GM12873 (cell line): Measurements from ENCODE around the gene PNLDC1.

Experiments
- TF ChIP-seq, protein P1 (sequence below): IDR thresholded peaks from 2 replicates; pipeline ENCODE4 v1.5.1; 2012; ENCODE audit warnings: low read depth, mild to moderate bottlenecking, moderate library complexity, low read length, control low read depth; ENCODE audit not compliant: insufficient read depth; ENCODE audit errors: missing control alignments

Gene PNLDC1

DNA sequence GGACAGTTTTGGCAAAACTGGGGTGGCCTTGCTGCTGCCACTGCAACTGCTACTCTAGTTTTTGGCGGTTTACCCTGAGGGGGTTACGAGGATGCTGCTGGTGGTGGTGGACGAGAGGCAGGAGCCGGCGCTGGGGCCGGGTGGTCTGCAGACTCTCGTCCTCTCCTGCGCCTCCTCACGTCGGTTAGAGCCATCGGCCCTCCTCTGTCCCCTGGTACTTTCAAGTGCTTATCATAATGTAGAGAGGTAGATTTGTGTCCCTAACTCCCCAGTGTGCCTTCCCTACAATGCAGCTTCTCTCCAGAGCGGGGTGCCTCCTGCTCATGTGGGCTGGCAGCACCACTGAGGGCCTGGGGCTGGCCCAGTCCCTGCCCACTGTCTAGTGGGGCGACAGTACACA is 25.9 kb downstream of the PNLDC1 start:
- TF ChIP-seq, protein P1, sequence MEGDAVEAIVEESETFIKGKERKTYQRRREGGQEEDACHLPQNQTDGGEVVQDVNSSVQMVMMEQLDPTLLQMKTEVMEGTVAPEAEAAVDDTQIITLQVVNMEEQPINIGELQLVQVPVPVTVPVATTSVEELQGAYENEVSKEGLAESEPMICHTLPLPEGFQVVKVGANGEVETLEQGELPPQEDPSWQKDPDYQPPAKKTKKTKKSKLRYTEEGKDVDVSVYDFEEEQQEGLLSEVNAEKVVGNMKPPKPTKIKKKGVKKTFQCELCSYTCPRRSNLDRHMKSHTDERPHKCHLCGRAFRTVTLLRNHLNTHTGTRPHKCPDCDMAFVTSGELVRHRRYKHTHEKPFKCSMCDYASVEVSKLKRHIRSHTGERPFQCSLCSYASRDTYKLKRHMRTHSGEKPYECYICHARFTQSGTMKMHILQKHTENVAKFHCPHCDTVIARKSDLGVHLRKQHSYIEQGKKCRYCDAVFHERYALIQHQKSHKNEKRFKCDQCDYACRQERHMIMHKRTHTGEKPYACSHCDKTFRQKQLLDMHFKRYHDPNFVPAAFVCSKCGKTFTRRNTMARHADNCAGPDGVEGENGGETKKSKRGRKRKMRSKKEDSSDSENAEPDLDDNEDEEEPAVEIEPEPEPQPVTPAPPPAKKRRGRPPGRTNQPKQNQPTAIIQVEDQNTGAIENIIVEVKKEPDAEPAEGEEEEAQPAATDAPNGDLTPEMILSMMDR, result no peak

DNA sequence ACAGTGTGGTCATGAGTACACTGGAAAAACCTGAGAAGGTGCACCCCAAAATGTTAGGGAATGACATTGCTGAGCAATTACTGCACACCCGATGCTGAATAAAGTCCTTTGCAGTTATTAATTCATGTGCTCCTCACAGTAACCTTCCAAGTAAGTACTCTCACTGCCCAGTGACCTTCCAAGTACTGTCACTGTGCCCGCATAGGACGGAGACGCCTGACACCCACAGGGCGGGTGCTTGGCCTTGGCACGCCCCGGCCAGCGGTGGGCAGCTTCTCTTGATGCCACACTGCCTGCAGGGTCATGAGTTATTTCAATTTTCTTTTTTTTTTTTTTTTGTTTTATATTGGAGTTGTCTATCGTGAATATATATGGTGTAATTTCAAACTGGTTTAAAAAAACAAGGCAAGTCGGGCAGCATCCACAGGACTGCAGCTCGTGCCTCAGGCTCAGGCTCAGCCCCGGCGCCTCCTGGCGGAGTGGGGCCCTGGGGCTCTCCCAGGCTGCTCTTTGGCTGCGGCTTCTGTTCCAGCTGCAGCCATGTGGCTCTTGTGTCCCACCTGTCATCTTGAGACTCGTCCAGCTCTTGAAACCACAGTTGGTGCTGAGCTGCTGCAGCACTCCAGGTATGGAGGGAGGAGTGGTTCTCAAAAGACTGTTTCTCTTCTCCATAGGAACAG is 27.0 kb downstream of the PNLDC1 start:
- TF ChIP-seq, protein P1, result no peak

DNA sequence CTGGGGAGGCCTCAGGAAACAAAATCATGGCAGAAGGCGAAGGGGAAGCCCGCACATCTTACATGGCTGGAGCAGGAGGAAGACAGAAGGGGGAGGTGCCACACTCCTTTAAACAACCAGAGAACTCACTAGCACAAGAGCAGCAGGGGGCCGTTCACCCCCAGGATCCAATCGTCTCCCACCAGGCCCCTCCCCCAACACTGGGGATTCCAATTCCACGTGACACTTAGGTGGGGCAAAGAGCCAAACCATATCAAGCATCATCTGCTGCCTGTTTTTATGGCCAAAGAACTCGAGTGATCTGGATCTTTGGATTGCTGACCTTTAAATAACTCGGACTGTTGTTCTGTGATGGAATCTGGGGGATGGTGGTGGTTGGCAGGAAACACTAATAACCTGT is 28.0 kb downstream of the PNLDC1 start:
- TF ChIP-seq, protein P1, result no peak

DNA sequence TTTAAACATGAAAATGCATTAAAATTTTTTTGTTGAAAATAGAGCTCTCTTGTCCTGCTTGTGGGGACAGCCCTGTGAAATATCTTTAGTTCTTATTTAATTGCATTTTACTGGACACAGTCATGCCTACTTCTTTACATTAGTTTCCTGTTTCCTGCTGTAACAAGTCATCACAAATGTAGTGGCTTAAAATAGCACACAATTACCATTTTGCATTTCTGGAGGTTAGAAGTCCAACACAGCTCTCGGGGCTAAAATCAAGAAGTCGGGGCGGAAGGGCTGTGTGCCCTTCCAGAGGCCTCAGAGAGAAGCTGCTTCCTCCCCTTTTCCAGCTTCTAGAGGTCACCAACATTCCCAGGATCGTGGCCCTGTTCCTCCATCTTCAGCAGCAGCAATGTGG is 29.4 kb downstream of the PNLDC1 start:
- TF ChIP-seq, protein P1, result no peak

DNA sequence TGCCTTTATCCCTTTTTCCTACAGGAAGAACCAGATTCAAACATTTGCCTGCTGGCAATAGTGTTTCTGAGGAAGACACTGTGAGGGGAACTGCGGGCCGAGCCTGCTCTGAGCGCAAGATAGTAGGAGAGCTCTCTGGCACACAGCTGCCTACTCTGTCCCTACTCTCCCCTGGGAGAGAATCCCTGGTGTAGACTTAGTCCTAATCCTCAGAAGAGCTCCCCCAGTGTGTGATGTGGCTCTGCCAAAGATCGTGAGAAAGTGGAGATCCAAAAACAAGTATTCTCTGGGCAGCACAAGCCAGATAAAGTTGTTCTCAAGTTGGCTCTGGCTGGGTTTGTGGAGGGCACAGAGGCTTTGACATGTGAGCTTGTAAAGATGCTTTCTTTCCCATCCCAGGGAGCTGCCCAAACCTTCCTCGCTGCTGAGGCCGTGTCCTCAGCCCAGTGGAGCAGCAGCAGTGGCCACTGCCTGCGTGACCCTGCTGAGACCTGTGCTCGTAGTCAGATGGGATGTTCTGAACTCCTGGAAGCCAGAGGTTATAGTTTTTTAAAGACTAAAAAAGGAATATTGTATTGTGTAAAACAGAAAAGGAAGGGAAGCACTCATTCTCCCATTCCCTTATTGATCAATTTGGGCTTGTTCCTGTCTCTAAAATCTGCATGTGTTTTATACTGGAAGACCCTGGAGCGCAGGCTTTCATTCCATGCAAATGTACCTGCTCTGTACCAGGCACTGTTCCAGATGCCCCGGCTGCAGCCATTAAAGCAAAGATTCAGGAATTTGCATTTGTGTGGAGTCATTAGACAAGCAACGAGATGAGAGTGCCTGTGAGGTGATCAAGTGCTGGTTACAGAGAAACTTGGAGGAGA is 30.7 kb downstream of the PNLDC1 start:
- TF ChIP-seq, protein P1, result no peak

DNA sequence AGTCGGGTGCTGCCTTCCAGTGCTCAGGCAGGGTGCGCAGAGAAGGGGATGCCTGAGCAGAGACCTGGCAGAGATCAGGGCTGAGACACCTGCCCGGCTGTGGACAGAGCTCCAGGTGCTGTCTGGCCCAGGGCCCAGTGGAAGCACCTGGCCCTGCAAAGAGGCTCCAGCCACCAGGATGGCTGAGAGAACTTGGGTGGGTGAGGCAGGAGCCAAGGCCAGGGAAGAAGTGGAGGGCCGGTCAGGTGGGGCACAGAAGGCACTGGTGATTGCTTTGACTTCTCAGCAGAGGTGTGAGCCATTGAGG is 31.2 kb downstream of the PNLDC1 start:
- TF ChIP-seq, protein P1, result no peak

DNA sequence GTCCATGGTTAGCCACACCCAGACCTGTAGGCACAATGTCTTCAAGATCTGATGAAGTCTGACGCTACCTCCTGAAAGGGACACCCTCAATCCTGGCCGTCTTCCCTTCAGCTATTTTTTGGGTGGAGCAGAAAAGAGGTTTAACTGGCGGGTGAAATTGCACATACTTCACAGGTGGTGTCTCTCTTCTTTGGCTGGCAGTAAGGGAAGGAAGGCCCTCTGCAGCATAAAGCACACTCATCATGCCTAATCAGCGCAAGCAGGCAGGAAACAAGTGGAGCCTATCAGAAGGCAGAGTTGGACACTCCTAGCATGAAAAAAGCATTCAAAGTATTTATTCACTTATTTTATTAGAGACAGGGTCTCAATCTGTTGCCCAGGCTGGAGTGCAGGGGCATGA is 32.9 kb downstream of the PNLDC1 start:
- TF ChIP-seq, protein P1, result no peak
